GM18951 (cell line): ENCODE results near the gene USP11.
"Not testable (repeated sequence)": the region's sequence is repeated elsewhere in the genome, so short reads cannot be mapped to it uniquely, and the experiment has no call there.

Experiments used
- POLR2A ChIP-seq: IDR thresholded peaks from 4 replicates; pipeline ENCODE4 v1.6.1; 2011; ENCODE audit warnings: mild to moderate bottlenecking; ENCODE audit not compliant: insufficient read length, insufficient read depth; ENCODE audit errors: extremely low read depth
- in situ Hi-C: fragments of 300-500 bp; cut with MboI; formaldehyde crosslinking; loops from one replicate; pipeline ENCODE4 v1.12.0; 2022; ENCODE audit warnings: low sequenced_read_pairs, mixed read lengths, inconsistent platforms; ENCODE audit not compliant: unreplicated experiment

Gene USP11

DNA sequence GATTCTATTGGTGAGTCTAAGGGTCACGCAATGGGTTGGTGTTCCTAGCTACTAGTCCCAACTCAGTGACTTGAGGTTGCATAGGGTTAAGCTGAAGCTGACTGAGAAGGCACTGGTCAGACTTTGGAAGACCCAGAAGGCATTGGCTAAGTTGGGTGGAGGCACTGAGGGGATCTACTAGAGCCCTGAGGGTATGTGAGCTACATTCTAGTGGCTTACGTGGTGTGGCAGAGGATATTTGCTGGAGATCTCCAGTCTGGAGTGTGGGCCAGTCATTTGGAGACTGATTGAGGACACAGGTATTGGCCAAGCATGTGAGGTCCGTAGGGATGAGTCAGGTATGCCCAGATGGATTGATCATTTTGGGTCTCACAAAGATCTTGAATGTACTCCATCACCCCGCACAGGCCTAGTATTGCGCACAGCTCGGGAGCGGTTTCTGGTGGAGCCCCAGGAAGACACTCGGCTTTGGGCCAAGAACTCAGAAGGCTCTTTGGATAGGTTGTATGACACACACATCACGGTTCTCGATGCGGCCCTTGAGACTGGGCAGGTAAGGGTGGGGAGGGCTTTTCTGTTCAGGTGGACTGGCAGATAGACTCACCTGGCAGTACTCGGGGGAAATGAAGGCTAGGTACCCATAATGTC lies 7.2 kb downstream of the USP11 start:
- in situ Hi-C loops = no loop called here
- no peak for TF ChIP-seq POLR2A

DNA sequence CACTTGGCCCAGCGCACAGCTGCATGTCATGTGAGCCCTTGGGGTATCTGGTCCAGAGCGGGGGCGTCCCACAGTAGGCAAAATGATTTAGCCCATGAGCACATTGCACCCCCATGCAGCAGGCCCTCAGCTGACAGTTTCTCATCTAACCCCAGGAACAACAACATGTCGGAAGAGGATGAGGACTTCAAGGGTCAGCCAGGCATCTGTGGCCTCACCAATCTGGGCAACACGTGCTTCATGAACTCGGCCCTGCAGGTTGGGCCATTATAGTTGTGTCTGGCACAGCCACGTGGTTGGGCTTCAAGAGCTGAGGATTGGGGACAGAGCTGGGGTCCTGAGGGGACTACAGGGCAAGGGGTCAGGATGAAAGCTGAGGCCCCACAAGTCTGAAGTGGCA lies 7.8 kb downstream of the USP11 start:
- TF ChIP-seq POLR2A = no peak
- in situ Hi-C loops = no loop called here

DNA sequence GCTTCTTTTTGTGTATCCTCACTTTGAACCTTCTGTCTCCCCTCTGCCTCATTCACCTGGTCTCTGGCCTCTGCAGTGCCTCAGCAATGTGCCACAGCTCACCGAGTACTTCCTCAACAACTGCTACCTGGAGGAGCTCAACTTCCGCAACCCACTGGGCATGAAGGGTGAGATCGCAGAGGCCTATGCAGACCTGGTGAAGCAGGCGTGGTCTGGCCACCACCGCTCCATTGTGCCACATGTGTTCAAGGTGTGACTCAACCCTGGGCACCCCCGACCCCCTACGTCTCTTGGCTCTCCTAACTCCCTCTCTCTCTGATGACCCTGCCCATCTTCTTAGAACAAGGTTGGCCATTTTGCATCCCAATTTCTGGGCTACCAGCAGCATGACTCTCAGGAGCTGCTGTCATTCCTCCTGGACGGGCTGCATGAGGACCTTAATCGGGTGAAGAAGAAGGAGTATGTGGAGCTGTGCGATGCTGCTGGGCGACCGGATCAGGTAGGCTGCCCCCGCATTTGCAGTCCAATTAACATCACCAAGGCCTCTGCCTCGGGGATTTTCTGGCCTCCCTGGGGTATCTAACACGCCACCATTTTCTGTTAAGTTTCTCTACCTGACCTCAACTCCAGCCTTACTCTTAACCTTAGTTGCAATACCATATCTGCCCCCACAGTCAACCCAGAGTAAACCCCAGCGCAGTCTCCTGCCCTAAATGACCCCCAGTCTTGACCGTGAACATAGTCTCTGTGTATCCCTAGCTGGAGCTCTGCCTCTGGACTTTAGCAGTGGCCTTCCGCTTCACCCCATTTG lies 8.6 kb downstream of the USP11 start:
- TF ChIP-seq POLR2A = no peak
- in situ Hi-C loops = no loop called here

GRCh38 chrX:47242321-47242720 lies 9.5 kb downstream of the USP11 start:
- in situ Hi-C loops = no loop called here
- no peak for TF ChIP-seq POLR2A

DNA sequence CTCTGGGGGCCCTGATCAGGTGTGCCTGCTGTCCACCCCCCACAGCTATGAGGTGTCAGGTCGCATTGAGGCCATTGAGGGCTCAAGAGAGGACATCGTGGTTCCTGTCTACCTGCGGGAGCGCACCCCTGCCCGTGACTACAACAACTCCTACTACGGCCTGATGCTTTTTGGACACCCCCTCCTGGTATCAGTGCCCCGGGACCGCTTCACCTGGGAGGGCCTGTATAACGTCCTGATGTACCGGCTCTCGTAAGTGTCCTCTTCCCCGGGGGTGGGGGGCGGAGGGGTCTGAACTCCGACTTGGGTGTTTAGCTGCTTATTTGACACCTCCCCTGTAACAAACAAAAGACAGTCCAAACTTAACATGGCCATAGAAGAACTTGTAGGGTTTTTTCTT lies 10.5 kb downstream of the USP11 start:
- in situ Hi-C loops = no loop called here
- TF ChIP-seq POLR2A = no peak

- in situ Hi-C loops = no loop called here
- TF ChIP-seq POLR2A = no peak
Measured at GRCh38 chrX:47244676-47245075, 11.9 kb downstream of the USP11 start.

DNA sequence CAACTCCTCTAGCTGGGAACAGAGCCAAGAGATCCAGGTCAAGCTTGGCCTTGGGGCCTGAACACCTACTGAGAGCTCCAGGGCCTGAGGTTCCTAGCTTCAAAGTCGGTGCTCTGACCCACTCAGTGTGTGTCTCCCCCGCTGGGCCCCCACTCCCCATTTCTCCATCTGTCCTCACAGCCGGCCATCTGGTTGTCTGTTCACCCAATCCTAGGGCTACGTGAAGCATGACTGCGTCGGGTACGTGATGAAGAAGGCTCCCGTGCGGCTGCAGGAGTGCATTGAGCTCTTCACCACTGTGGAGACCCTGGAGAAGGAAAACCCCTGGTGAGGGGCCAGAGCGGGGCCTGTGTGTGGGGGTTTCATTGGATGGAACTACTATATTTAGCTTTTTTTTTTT lies 12.3 kb downstream of the USP11 start:
- no peak for TF ChIP-seq POLR2A
- in situ Hi-C loops = no loop called here

DNA sequence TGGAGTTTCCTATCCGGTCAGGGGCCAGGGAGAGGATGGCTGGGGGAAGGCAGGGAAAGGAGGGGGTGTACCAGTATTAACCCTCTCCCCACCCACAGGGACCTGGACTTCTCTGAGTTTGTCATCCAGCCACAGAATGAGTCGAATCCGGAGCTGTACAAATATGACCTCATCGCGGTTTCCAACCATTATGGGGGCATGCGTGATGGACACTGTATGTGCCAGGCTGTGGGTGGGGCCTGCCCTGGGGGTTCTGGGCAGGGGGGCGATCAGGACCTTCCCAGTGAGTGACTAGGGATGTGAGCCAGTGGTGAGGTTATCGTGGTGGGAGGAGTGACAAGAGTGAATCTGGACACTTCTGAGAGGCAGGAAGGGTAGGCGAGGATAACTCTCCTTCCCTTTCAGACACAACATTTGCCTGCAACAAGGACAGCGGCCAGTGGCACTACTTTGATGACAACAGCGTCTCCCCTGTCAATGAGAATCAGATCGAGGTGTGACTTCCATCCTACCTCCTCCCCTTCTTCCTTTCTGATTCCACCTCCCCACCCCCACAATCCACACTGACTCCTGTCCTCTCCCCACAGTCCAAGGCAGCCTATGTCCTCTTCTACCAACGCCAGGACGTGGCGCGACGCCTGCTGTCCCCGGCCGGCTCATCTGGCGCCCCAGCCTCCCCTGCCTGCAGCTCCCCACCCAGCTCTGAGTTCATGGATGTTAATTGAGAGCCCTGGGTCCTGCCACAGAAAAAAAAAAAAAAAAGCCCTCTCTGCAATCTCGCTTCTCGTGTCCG lies 14.6 kb downstream of the USP11 start:
- no peak for TF ChIP-seq POLR2A
- in situ Hi-C loops = no loop called here

DNA sequence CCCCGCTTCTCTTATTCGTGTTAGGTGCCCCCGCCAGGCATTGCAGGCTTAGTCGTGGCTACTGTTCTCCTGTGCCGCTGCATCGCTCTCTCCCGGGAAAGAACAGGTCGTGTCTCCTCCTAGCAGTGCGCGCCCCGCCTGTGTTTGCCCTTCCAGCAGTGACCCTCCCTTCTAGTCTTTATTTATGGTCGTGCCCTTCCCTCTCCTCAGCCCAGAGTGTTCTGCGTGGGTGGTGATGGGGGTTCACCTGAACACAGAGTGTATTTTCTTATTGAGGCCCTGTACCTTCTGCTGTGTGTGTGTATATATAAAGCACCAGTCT lies 15.2 kb downstream of the USP11 start:
- in situ Hi-C loops = no loop called here
- TF ChIP-seq POLR2A = no peak

DNA sequence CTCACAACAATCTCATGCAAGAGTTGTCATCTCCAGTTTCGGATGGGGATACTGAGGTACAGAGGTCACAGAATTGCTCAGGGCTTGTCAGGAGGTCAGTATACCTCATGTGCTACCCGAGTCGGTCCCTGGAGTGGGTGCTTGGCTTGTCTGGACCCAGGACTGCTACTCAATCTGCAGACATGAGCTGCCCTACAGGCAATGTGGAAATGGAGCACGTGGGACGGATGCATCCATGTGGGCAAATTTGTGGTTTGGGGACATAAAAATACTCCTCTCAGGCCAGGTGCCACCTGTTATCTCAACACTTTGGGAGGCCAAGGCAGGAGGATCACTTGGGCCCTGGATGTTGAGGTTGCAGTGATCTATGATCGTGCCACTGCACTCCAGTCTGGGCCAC lies 15.8 kb downstream of the USP11 start:
- in situ Hi-C loops = no loop called here
- TF ChIP-seq POLR2A = no peak

DNA sequence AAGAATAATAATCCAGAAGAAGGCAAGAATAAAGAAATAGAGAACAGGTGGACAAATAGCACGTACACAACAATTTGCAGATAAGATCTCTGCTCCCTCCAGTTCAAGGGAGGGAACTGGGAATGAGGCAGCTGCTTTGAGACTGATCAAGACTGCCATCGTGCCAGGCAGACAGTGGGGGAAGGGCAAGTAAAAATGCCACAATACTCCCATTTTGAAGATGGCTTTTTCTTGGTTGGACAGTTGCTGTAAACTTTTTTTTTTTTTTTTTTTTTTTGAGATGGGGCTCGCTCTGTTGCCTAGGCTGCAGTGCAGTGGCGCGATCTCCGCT lies 17.2 kb downstream of the USP11 start:
- in situ Hi-C loops = no loop called here

DNA sequence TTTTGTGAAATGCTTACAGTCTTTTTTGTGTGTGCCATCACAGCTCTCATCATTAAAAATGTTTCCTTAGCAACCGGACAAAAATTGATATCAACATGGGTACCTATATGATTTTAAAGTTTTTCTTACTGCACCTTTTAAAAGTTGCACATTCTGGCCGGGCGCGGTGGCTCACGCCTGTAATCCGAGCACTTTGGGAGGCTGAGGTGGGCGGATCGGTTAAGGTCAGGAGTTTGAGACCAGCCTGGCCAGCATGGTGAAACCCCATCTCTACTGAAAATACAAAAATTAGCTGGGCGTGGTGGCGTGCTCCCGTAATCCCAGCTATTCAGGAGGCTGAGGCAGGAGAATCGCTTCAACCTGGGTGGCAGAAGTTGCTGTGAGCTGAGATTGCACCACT lies 24.8 kb downstream of the USP11 start:
- in situ Hi-C loops = not testable (repeated sequence)

More for the DNA sequence above, 17.2 kb downstream of the USP11 start:
- TF ChIP-seq POLR2A = no peak

DNA sequence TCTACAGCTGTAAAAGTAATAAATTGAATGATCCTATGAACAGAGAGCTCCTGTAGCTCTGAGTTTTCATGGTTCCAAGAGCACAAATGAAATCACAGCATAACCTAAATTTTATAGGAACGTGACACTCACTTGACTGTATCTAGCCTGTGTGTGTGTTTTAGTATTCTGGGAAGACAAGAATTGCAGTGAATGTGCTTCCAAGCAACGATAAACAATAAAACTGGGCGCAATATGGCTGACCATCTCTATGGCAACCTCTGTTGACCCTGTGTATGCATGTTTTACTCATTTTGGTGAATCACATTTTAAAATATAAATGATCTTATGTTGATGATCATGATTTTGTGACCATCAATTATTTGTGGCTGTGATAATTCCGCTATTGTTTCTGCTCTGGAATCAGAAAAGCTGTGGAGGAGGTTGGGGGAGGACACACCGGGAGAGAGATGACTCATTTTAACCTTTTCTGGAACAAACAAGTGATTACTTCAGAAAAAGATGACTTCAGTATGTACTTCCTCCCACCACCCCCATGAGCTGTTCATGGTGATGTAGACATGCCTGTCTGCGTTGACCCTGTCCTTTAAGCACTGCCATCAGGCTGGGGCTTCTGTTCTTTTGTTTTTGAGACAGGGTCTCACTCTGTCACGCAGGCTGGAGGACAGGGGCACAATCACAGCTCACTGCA lies 31.8 kb downstream of the USP11 start:
- TF ChIP-seq POLR2A = no peak
- in situ Hi-C loops = no loop called here

GRCh38 chrX:47266643-47267042 lies 33.8 kb downstream of the USP11 start:
- in situ Hi-C loops = no loop called here
- no peak for TF ChIP-seq POLR2A

GRCh38 chrX:47272013-47272408 lies 39.2 kb downstream of the USP11 start:
- TF ChIP-seq POLR2A = no peak
- in situ Hi-C loops = no loop called here
